Measurements from ENCODE around the gene IFNA13. TPM values are rescaled to one million over a fixed set of nuclear protein-coding genes. Genes with fewer than 3 reads are reported as not detected.

Gene IFNA13
- total and polyA plus RNA-seq, 2 of the 13 experiments (the other 11 are each of a cell fraction or from before 2014, with no cell fraction given) = not detected

- peak; percentile 64 for TF ChIP-seq NFAT5 (CRISPR knock-in tag; IDR thresholded peaks at IDR 0.05)
- no peak for TF ChIP-seq HNRNPH1 (optimal IDR thresholded peaks at IDR 0.05; ENCODE audit: low read depth, low read length)
- no peak for TF ChIP-seq POGK (CRISPR knock-in tag; conservative IDR thresholded peaks at IDR 0.05)
- no peak for TF ChIP-seq ZNF510 (CRISPR knock-in tag; IDR thresholded peaks at IDR 0.05; ENCODE audit: low read depth)
- TF ChIP-seq RNF2 (conservative IDR thresholded peaks at IDR 0.05; ENCODE audit: low read depth) = 0 out of 2 replicates have a peak, but pooled peaks have one; percentile 68
- TF ChIP-seq ZFP62 (CRISPR knock-in tag; IDR thresholded peaks at IDR 0.05) = no peak
- TF ChIP-seq CREBL2 (CRISPR knock-in tag; IDR thresholded peaks at IDR 0.05; ENCODE audit: borderline replicate concordance) = no peak; the same call in 1 of the 2 replicates
- TF ChIP-seq PBX2 (CRISPR knock-in tag; IDR thresholded peaks at IDR 0.05) = no peak
- TF ChIP-seq NKX3-1 (CRISPR knock-in tag; IDR thresholded peaks at IDR 0.05) = no peak
- no peak; the same call in 1 of the 2 replicates for TF ChIP-seq SIN3A (IDR thresholded peaks at IDR 0.05; ENCODE audit: borderline replicate concordance, low read depth, low read length)
- TF ChIP-seq TAF1 (CRISPR knock-in tag; IDR thresholded peaks at IDR 0.05) = peak; percentile 86
- no peak for TF ChIP-seq ZBTB25 (CRISPR knock-in tag; IDR thresholded peaks at IDR 0.05)
- no peak for TF ChIP-seq ZNF839 (CRISPR knock-in tag; IDR thresholded peaks at IDR 0.05; ENCODE audit: borderline replicate concordance)
- 0 out of 2 replicates have a peak, but pooled peaks have one; percentile 41 for TF ChIP-seq ATF5 (CRISPR knock-in tag; IDR thresholded peaks at IDR 0.05; ENCODE audit: low read depth)
- TF ChIP-seq ZSCAN20 (CRISPR knock-in tag; IDR thresholded peaks at IDR 0.05; ENCODE audit: borderline replicate concordance) = peak; percentile 68; the same call in 1 of the 2 replicates
Observed at GRCh38 chr9:21334701-21335632, 32.9 kb downstream of the IFNA13 start, which contains the start of gene KLHL9 (continued).
